T-cell (primary cell): ENCODE data around the gene THOP1. TPM values are rescaled to one million over a fixed set of nuclear protein-coding genes. Genes with fewer than 3 reads are reported as not detected.

ENCODE experiments used
- ATAC-seq, 4 experiments: fragments of 200-7000 bp in 3 of 4; fragments of 150-1000 bp in 1 of 4; cut with Tn5 transposase; replicated peaks in 1 of 4; 1 replicate in 3 of 4; 2 replicates in 1 of 4; pipeline ENCODE4 v1.10.0; 2021; ENCODE audit warnings: moderate library complexity in 3 of 4, mild to moderate bottlenecking in 2 of 4, moderate number of reproducible peaks in 1 of 4
- CTCF ChIA-PET, 2 donors: fragments of 300-600 bp; sonication (Branson Sonifier 250); formaldehyde crosslinking; loops; one replicate each; lab custom pipeline; 2022; ENCODE audit warnings: antibody characterized with exemption in 2 of 2; lab: Charles Lee
- POLR2A ChIA-PET, 2 donors: fragments of 300-600 bp; sonication (Branson Sonifier 250); formaldehyde crosslinking; loops; one replicate each; lab custom pipeline; 2022; ENCODE audit warnings: antibody characterized with exemption in 2 of 2; lab: Charles Lee
- DNase-seq, 35 experiments: peaks; one replicate each; pipeline versions ENCODE4 v3.0.0 to v3.0.0-alpha.2; 2013 to 2023
- H3K27ac ChIP-seq: one replicate; pipeline ENCODE4 v1.5.1; 2013; ENCODE audit warnings: low read length
- H3K27me3 ChIP-seq, 2 experiments: replicated peaks in 1 of 2; 1 replicate in 1 of 2; 2 replicates in 1 of 2; pipeline versions ENCODE4 v1.6.1 to v1.7.0; 2013; ENCODE audit warnings: low read length in 1 of 2, mixed read lengths in 1 of 2; ENCODE audit not compliant: control insufficient read depth in 2 of 2, insufficient read depth in 2 of 2; ENCODE audit errors: extremely low read depth in 1 of 2
- H3K36me3 ChIP-seq, 2 donors: 1 replicate in 1 of 2; 2 replicates in 1 of 2; pipeline versions ENCODE4 v1.6.1 to v1.7.0; 2013; ENCODE audit warnings: low read length in 1 of 2; ENCODE audit not compliant: control insufficient read depth in 2 of 2, insufficient read depth in 1 of 2; ENCODE audit errors: extremely low read depth in 1 of 2
- H3K4me1 ChIP-seq, 2 experiments: 1 replicate in 1 of 2; 2 replicates in 1 of 2; pipeline versions ENCODE4 v1.6.1 to v1.7.0; 2013; ENCODE audit warnings: low read length in 2 of 2, mixed read lengths in 1 of 2; ENCODE audit not compliant: insufficient read depth in 2 of 2, control insufficient read depth in 1 of 2; ENCODE audit errors: extremely low read depth in 1 of 2
- H3K4me3 ChIP-seq, 2 donors: 1 replicate in 1 of 2; 2 replicates in 1 of 2; pipeline versions ENCODE4 v1.5.1 to v1.7.0; 2013; ENCODE audit warnings: mild to moderate bottlenecking in 2 of 2, low read length in 1 of 2, moderate library complexity in 1 of 2; ENCODE audit not compliant: control insufficient read depth in 1 of 2; ENCODE audit errors: extremely low read depth in 1 of 2
- H3K9me3 ChIP-seq: 2 replicates; pipeline ENCODE4 v1.7.0; 2013
- H3K27ac Mint-ChIP-seq, 2 donors: one replicate each; pipeline ENCODE4 v1.8.0; 2020 to 2021; ENCODE audit warnings: mild to moderate bottlenecking in 2 of 2, mixed read lengths in 2 of 2
- H3K27me3 Mint-ChIP-seq, 2 donors: one replicate each; pipeline ENCODE4 v1.8.0; 2021 to 2022; ENCODE audit warnings: mixed read lengths in 2 of 2
- H3K36me3 Mint-ChIP-seq: one replicate; pipeline ENCODE4 v1.8.0; 2021; ENCODE audit warnings: mixed read lengths
- H3K4me1 Mint-ChIP-seq, 3 donors: one replicate each; pipeline ENCODE4 v1.8.0; 2020 to 2022; ENCODE audit warnings: mixed read lengths in 3 of 3, mild to moderate bottlenecking in 1 of 3
- H3K4me3 Mint-ChIP-seq, 3 donors: one replicate each; pipeline ENCODE4 v1.8.0; 2020 to 2022; ENCODE audit warnings: mild to moderate bottlenecking in 3 of 3, mixed read lengths in 3 of 3, moderate library complexity in 3 of 3
- H3K9me3 Mint-ChIP-seq, 3 donors: one replicate each; pipeline ENCODE4 v1.8.0; 2020 to 2022; ENCODE audit warnings: mixed read lengths in 3 of 3
- WGBS: methylation state at CpG from one replicate; pipeline ENCODE4 v1.1.5; 2013; ENCODE audit warnings: missing lambda C conversion rate; ENCODE audit not compliant: insufficient coverage; 5-methylcytosine and 5-hydroxymethylcytosine counted together
- total RNA-seq, 35 experiments: library from RNA in 6 of 35; stranded (reverse) in 6 of 35; fragments of 120-200 nt in 1 of 35; gene quantifications; one replicate each; pipeline versions ENCODE4 v1.2.1 to v1.2.4 and lab custom pipeline; 2013 to 2026

Gene THOP1
- total RNA-seq, 5 donors from 2014 or later (not counting 1 experiment from before 2014, with no cell fraction given), result 30.8 to 46.6 (median 41.9) TPM

DNA sequence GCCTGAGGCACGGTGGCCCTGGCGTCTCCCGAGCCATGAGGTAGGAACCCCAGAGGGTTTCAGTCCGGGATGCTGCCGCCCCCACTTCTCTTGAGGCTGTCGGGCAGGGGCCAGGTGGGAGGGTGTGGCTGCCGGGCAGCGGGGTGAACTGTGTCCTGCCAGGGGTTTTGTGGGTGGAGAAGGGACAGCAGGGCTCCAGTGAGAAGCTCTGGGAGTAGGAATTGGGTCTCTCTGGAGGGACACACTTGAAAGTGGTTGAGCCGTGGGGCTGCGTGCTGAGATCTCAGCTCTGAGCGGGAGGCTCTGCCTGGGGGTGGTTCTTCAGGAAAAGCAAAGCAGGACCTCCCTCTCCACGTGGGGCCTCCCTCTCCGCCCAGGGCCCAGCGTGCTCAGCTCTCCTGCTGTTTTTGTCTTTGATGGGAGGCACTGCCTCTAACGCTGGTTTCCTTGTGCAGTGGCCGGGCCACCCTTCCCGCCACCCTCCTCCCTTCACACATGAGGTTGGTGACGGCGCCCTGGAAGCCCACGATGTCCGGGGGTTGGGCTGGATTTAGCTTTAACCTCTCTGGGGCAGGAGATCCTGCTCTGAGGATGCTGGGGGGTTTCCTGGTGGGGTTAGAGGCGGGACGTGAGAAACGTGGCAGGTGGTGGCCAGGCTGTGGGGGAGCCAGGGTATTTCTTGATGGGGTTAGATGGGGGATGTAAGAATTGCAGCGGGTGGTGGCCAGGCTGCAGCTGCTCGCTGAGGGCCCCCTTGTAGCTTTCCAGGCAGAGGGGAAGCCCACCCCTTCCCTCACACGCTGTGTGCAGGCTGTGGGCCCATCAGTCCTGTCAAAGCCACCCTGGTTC is 19.1 kb downstream of the THOP1 start:
- ChIA-PET CTCF (no interaction called here), POLR2A (no interaction called here)
- H3K27ac ChIP-seq, result no peak overlapping the region
- 77% methylated on average over 19 of the region's 27 CpGs for WGBS
- Mint-ChIP-seq H3K9me3 (no peaks in the 10 kb centered on the region), H3K27ac (no peak overlapping the region), H3K4me1 (peaks cover 0 to 11% (median 0%) of the 10 kb centered on the region in 3 donors), H3K27me3 (no peaks in the 10 kb centered on the region), H3K4me3 (no peak overlapping the region), H3K36me3 (peaks cover 26% of the 10 kb centered on the region)
- H3K36me3 ChIP-seq, result peaks cover 26 to 33% of the 10 kb centered on the region in 2 donors
- ATAC-seq (no peak), DNase-seq (no peak)
- no peaks in the 10 kb centered on the region for H3K4me1 ChIP-seq
- H3K9me3 ChIP-seq, result no peaks in the 10 kb centered on the region
- H3K4me3 ChIP-seq, result no peak overlapping the region
- no peaks in the 10 kb centered on the region for H3K27me3 ChIP-seq

DNA sequence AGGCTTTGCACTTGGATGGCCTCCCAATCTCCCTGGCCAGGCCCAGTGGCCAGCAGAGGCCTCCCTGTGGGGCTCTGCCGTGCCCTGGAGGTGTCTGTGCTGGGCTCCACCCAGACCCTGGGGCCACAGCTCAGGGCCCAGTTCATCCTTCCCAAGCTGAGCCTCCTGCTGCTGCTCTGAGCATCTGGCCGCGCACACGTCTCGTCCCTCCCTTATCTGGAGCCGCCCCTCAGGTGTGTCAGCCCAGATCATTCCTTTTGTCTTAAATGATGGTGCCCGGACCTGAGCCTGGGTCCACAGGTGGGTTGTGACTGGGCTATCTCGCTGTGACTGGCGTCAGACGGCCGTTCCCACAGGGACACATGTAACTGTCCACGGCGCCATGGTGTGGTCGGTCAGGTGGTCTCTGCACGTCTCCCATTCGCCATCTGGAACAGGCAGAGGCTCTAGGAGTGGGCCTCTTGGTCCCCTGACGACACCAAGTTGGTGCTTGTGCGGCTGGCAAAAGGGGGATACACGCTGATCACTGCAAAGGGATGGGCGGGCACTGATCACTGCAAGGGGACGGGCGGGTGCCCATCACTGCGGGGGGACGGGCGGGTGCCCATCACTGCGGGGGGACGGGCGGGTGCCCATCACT is 20.1 kb downstream of the THOP1 start:
- H3K36me3 ChIP-seq, result peaks cover 23 to 31% of the 10 kb centered on the region in 2 donors
- ATAC-seq (no peak), DNase-seq (no peak)
- H3K27me3 ChIP-seq, result no peaks in the 10 kb centered on the region
- H3K27me3 Mint-ChIP-seq, result no peaks in the 10 kb centered on the region
- no peak overlapping the region for H3K27ac Mint-ChIP-seq
- no peaks in the 10 kb centered on the region for H3K9me3 ChIP-seq
- peaks cover 26% of the 10 kb centered on the region for H3K36me3 Mint-ChIP-seq
- ChIA-PET CTCF (no interaction called here), POLR2A (no interaction called here)
- 97% methylated on average over 17 of the region's 28 CpGs for WGBS
- no peaks in the 10 kb centered on the region for H3K4me1 ChIP-seq
- no peak overlapping the region for H3K4me3 Mint-ChIP-seq
- H3K27ac ChIP-seq, result no peak overlapping the region
- H3K4me1 Mint-ChIP-seq, result peaks cover 0 to 11% (median 0%) of the 10 kb centered on the region in 3 donors
- H3K4me3 ChIP-seq, result no peak overlapping the region
- H3K9me3 Mint-ChIP-seq, result no peaks in the 10 kb centered on the region

DNA sequence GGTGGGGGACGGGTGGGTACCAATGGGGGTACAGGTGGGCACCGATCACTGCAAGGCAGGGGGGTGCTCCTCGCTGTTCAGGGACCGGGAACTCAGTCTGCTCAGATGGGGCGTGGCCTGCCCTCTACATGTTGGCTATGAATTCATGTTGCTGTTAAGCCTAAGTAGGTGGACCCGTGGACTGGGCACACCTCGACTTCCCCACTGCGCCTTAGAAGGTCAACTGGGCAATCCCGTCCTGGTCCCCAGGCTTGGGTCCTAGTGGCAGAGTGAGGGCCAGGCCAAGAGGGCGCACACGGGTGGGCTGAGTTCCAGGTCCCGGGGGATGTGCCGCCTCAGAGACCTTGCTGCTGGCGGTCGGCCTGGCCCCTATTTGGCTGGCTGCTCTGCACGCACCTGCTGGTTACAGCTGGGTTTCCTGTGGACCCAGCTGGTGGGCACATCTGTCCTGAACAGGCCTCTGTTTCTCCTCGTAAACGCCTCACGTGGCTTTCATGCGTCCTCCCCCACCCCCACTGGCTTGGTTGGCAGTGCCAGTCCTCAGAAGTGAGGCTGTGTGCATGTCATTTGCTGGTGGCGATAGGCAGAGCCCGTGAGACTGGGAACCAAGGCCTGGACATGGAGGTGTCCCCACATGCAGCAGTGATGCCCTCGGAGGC is 20.8 kb downstream of the THOP1 start:
- Mint-ChIP-seq H3K4me3 (no peak overlapping the region), H3K4me1 (peaks cover 0 to 11% (median 0%) of the 10 kb centered on the region in 3 donors), H3K36me3 (peaks cover 22% of the 10 kb centered on the region), H3K27me3 (no peaks in the 10 kb centered on the region), H3K9me3 (no peaks in the 10 kb centered on the region), H3K27ac (no peak overlapping the region)
- no peak overlapping the region for H3K27ac ChIP-seq
- no peaks in the 10 kb centered on the region for H3K4me1 ChIP-seq
- CTCF ChIA-PET, result no interaction called here
- POLR2A ChIA-PET, result no interaction called here
- 96% methylated on average over 14 of the region's 23 CpGs for WGBS
- ATAC-seq, result no peak
- no peaks in the 10 kb centered on the region for H3K27me3 ChIP-seq
- peaks cover 30 to 35% of the 10 kb centered on the region in 2 donors for H3K36me3 ChIP-seq
- no peak for DNase-seq
- no peak overlapping the region for H3K4me3 ChIP-seq
- no peaks in the 10 kb centered on the region for H3K9me3 ChIP-seq

DNA sequence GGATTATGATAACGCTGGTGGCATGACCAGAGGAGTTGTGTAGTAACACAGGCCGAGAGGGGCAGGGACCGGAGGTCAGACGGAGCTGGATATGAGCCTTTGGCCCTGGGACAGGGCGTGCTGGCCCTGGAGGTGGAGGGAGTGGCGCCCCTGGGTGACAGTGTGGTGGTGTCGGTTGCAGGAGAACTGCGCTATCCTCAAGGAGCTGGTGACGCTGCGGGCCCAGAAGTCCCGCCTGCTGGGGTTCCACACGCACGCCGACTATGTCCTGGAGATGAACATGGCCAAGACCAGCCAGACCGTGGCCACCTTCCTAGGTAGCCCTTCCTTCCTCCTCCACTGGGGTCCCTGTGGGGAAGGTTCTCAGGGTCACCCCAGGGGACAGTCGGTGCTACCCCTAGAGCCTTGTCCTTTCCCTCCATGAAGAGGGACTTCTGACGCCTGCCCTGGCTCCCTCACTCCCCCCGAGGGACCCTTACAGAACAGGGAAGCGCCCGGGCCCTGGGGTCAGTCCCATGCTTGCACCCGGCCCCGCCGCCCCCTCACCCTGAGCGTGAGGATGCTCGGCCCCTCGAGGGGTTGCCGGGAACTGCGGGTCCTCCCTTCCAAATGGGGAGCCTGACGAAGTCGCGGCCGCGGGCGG is 21.6 kb downstream of the THOP1 start:
- no peak for DNase-seq
- Histone ChIP-seq H3K27me3 (no peaks in the 10 kb centered on the region), H3K4me3 (no peak overlapping the region), H3K36me3 (peaks cover 29 to 33% of the 10 kb centered on the region in 2 donors), H3K9me3 (no peaks in the 10 kb centered on the region), H3K27ac (no peak overlapping the region), H3K4me1 (no peaks in the 10 kb centered on the region)
- peaks cover 0 to 11% (median 0%) of the 10 kb centered on the region in 3 donors for H3K4me1 Mint-ChIP-seq
- H3K27ac Mint-ChIP-seq, result no peak overlapping the region
- H3K36me3 Mint-ChIP-seq, result peaks cover 20% of the 10 kb centered on the region
- CTCF ChIA-PET, result no interaction called here
- POLR2A ChIA-PET, result no interaction called here
- H3K4me3 Mint-ChIP-seq, result no peak overlapping the region
- H3K27me3 Mint-ChIP-seq, result no peaks in the 10 kb centered on the region
- 98% methylated on average over 31 of the region's 34 CpGs for WGBS
- no peak for ATAC-seq
- no peaks in the 10 kb centered on the region for H3K9me3 Mint-ChIP-seq

DNA sequence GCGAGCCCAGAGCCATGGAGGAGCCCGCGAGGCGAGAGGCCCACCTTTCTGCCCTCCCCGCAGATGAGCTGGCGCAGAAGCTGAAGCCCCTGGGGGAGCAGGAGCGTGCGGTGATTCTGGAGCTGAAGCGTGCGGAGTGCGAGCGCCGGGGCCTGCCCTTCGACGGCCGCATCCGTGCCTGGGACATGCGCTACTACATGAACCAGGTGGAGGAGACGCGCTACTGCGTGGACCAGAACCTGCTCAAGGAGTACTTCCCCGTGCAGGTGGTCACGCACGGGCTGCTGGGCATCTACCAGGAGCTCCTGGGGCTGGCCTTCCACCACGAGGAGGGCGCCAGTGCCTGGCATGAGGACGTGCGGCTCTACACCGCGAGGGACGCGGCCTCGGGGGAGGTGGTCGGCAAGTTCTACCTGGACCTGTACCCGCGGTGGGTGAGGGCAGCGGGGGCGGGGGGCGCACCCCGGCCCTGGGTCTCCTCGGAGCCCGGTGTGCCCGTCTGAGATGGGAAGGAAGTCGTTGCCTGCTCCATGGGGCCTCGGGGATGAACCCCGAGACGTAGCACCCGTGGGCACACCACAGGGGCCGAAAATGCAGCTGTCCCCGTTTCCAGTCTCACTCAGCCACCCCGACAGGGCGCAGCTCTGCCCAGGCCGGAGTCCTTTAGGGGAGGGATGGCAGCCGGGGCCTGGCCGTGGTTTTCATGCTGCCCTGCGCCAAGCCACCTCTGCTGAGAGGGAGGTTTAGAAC is 22.3 kb downstream of the THOP1 start:
- Histone ChIP-seq H3K27me3 (no peaks in the 10 kb centered on the region), H3K4me1 (no peaks in the 10 kb centered on the region), H3K4me3 (no peak overlapping the region), H3K36me3 (peaks cover 29 to 33% of the 10 kb centered on the region in 2 donors), H3K9me3 (no peaks in the 10 kb centered on the region), H3K27ac (no peak overlapping the region)
- no peak overlapping the region for H3K4me3 Mint-ChIP-seq
- ATAC-seq (no peak), DNase-seq (no peak)
- POLR2A ChIA-PET, result no interaction called here
- 98% methylated on average over 53 of the region's 56 CpGs for WGBS
- H3K36me3 Mint-ChIP-seq, result peaks cover 18% of the 10 kb centered on the region
- peaks cover 0 to 9% (median 0%) of the 10 kb centered on the region in 3 donors for H3K4me1 Mint-ChIP-seq
- no peaks in the 10 kb centered on the region for H3K9me3 Mint-ChIP-seq
- no peak overlapping the region for H3K27ac Mint-ChIP-seq
- CTCF ChIA-PET, result no interaction called here
- no peaks in the 10 kb centered on the region for H3K27me3 Mint-ChIP-seq
